NCI-H146 treated with DMSO at 0.1 percent for 48 hours (cell line): ENCODE data around the gene MXRA7.
A peak's percentile ranks its signal among the peaks of the same experiment; 100 is the strongest.
"Not testable (repeated sequence)": the region's sequence is repeated elsewhere in the genome, so short reads cannot be mapped to it uniquely, and the experiment has no call there.

Experiments
- DNase-seq: peaks from one replicate; lab custom pipeline; 2025; ENCODE audit not compliant: unreplicated experiment; lab: John Stamatoyannopoulos, UW

Gene MXRA7

DNA sequence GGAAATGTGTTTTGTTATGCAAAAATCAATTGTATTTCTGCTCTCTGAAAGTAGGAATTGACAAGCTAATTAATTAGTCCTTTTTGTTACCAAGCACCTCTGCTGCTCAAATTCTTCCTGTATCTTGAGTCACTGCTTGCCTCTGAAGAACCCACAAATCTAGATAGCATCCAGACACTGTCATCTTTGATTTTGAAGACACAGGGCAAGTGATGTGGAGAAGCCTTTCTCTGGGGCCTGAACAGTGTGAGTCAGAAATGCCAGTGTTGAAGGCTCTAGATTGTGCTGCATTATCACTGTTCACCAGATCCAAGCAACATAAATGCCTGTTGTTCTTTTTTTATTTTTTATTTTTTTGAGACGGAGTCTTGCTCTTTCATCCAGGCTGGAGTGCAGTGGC, 56.4 kb downstream of the MXRA7 start:
- no peak for DNase-seq

DNA sequence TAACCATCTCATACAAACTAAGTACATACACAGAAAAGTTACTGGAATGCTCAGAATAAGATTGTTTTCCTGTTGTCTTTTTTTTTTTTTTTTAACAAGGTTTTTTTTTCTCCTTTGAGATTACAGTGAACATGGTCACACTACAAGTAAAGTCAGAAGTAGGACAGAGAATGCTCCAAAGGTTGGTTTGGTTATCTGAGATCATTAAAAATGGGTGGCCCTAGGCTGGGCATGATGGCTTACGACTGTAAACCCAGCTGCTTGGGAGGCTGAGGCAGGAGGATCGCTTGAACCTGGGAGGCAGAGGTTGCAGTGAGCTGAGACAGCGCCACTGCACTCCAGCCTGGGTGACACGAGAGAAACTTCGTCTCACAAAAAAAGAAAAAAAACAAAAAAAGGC, 60.3 kb downstream of the MXRA7 start:
- no peak for DNase-seq

DNA sequence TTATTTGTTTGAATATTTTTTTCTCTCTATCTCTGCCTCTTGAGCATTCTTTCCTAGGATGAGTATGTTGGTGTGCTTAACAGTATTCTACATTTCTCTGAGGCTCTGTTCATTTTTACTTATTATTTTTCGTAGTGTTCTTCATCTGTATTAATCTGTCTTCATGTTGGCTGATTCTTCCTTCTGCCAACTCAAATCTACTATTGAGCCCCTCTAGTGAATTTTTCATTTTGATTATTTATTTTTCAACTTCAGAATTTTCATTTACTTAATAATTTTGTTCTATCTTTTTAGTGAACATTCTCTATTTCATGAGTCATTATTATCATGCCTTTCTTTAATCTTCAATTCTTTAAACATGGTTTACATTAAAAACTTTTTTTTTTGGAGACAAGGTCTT, 64.1 kb downstream of the MXRA7 start:
- DNase-seq, result no peak

DNA sequence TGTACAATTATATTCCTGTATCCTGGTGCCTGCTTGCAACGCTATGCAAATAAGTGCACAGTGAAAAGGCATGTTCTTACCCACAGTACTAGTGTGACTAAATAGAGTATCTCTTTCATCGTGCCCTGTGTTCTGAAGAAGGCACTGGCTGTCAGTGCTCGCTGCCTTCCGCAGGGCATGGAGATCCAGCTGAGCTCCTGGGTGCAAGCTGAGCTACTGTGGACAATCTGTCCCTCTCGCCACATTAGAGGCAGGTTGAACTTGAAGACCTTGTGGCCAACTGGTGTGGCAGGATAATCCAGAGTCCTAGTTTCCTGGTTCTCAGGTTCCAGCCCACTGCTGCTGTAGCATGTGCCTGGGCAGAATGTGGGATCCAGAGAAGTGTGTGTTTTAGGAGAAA, 65.3 kb downstream of the MXRA7 start:
- no peak for DNase-seq

DNA sequence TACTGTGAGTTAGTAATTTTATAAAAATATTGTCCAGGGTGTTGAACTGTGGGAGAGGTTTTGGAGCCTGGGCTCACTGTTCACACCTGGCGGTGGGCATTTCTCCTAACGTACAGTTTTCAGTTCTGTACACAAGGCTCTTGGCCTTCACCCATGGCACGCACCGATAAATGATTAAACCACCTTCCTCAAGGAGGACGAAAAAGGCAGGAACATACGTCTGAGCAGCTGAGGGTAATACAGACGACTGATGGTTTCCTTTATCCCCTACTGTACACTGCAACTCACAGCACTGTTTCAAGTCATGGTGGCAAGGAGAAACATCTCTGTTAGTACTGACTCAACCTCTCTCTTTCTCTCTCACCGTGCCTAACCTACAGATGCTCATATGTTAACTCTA, 65.8 kb downstream of the MXRA7 start:
- no peak for DNase-seq

- DNase-seq, result no peak
These were observed 67.1 kb downstream of the MXRA7 start, which contains the start of gene ST6GALNAC1 for GRCh38 chr17:76643553-76644148. Gene ST6GALNAC1 (minus strand): TSS chr17:76643757. CDS start chr17:76643638, 119 bp downstream.

- no peak for DNase-seq
These were observed 67.8 kb downstream of the MXRA7 start for GRCh38 chr17:76642994-76643393.

- no peak for DNase-seq
These were observed 68.7 kb downstream of the MXRA7 start for GRCh38 chr17:76642032-76642561.

DNA sequence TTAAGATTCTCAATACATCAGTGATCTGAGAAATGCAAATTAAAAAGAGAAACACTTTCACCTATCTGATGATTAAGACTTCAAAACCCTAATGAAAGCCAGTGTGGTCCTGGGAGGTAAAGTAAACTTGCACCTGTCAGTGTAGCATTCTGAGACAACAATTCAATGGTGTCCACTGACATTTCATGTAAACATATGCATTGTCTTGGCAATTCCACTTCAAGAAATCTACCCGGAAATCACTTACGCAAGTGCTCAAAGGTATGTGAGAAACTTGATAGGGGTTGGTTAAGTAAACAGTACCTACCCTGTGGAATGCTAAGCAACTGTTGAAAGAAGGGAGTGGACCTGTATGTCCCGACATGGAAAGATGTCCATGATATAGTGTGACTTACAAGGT, 69.3 kb downstream of the MXRA7 start:
- peak; percentile 16 for DNase-seq

GRCh38 chr17:76640550-76641380, 70.0 kb downstream of the MXRA7 start:
- DNase-seq, result no peak

GRCh38 chr17:76638263-76638662, 72.5 kb downstream of the MXRA7 start:
- DNase-seq, result no peak

GRCh38 chr17:76636486-76637206, 74.1 kb downstream of the MXRA7 start:
- DNase-seq, result not testable (repeated sequence)

DNA sequence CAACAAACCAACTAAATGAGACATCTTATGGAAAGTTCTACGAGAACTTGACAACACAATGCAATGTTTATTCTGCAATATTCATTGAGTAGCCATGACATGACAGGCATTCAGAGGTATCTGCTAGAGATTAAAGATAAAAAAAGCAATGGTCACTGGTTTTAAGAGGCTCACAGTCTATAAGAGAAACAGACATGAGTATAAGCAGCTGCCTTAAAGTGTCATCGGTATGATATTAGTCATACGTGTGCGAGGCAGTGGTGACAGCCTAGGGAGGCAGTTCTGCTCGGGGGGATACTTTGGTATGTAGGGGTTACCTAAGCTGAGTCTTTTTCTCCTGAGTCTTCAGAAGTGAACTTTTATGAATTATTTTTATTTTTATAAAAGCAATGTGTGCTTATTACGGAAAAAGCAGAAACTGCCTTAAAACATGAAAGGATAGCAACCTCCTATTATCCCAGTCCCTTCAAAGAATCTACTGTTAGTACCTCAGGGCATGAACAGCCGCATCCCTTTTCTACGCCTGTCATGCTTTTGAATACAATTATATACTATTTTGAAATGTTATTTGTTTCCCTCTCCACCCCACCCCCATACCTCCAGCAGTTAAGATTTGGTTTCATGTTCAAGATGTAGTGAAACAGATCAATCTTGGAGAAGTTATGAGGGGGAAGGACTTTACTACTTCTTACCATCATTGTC, 75.0 kb downstream of the MXRA7 start:
- DNase-seq, result no peak

DNA sequence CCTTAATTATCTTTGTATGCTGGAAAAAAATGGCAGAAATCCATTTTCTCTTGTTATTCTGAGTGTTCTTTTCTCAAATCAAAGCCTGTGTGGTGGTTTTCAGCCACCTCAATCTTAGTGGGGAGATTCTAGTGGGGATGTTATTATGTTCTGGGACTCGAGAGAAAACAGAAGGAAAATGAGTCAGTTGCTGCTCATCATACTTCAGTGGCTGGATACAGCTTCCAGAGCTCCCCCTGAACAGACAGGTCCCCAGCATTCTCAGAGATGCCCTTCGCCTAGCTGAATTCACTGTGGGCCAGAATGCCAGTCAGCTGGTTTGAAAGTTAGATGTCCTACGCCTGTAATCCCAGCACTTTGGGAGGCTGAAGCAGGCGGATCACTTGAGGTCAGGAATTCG, 75.7 kb downstream of the MXRA7 start:
- no peak for DNase-seq

DNA sequence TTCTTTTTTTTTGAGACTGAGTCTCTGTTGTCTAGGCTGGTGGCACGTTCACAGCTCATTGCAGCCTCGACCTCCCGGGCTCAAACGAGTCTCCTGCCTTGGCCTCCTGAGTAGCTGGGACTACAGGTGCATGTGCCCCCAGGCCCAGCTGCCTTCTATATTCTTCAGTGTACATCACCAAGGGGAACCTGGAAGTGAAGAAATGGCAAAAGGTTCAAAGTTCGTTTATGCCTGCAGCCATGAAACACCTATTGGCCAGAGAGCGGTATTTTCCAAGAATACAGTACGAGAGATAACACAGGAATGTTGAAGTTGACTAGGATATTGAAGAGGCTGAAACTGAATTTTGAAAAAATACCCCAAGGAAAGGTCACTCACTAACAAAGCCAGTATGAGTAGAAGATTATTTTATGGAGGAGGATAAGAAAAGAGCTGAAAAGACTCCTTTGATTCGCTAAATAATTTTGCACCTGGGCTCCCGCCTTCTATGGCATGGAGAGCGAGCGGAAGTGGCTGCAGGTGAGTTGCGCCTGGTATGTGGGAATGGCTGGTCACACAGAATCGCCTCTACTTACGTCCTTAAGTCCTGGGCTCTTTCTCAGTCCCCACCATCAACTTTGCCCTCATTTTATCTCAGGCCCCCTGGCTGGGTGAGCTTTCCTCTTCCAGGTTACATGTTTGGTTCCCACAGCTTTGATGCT, 77.0 kb downstream of the MXRA7 start:
- no peak for DNase-seq

GRCh38 chr17:76631821-76632565, 78.8 kb downstream of the MXRA7 start:
- DNase-seq, result peak; percentile 21

DNA sequence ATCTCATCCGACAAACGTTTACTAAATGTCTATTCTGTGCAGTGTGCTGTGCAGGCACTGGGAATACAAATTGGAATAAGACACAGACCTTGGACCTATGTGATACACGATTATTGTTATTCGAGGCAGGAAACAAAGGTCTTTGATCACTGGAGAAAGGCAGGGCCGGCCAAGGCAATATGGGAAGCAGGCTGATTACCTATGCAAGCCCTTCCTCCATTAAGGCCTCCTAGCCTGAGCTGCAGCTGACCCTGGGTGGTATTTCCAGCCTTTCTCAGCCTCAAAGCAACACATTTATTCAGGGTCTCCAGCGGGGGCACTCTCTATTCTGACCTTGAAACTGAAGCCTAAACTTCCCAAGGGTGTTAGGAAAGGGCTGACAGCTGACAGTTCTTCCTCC, 80.6 kb downstream of the MXRA7 start:
- no peak for DNase-seq
